HG02571 (cell line): Measurements from ENCODE around the gene LINGO1.

Experiments used
- ATAC-seq: cut with Tn5 transposase; IDR thresholded peaks from one replicate; pipeline ENCODE4 v1.9.1; 2021; ENCODE audit warnings: mild to moderate bottlenecking, moderate library complexity; ENCODE audit not compliant: unreplicated experiment

Gene LINGO1

GRCh38 chr15:77598644-77599043 lies 34.1 kb downstream of the LINGO1 start:
- ATAC-seq = no peak

- ATAC-seq = no peak
Observed at GRCh38 chr15:77597804-77598453, 34.8 kb downstream of the LINGO1 start.

- ATAC-seq = no peak
Observed at GRCh38 chr15:77596821-77597803, 35.6 kb downstream of the LINGO1 start.

- ATAC-seq = no peak
Observed at GRCh38 chr15:77595231-77595630, 37.5 kb downstream of the LINGO1 start.

GRCh38 chr15:77592758-77593157 lies 40.0 kb downstream of the LINGO1 start:
- no peak for ATAC-seq

- no peak for ATAC-seq
Observed at GRCh38 chr15:77591968-77592613, 40.6 kb downstream of the LINGO1 start.

- no peak for ATAC-seq
Observed at GRCh38 chr15:77589839-77590238, 42.9 kb downstream of the LINGO1 start.

- no peak for ATAC-seq
Observed at GRCh38 chr15:77588126-77588525, 44.6 kb downstream of the LINGO1 start.

GRCh38 chr15:77584691-77585090 lies 48.0 kb downstream of the LINGO1 start:
- no peak for ATAC-seq

- no peak for ATAC-seq
Observed at GRCh38 chr15:77584201-77584600, 48.5 kb downstream of the LINGO1 start.

GRCh38 chr15:77582763-77583162 lies 49.9 kb downstream of the LINGO1 start:
- no peak for ATAC-seq

GRCh38 chr15:77581896-77582569 lies 50.7 kb downstream of the LINGO1 start:
- ATAC-seq = no peak

- no peak for ATAC-seq
Observed at GRCh38 chr15:77580996-77581682, 51.6 kb downstream of the LINGO1 start.

- ATAC-seq = no peak
Observed at GRCh38 chr15:77579498-77580188, 53.1 kb downstream of the LINGO1 start.

GRCh38 chr15:77578641-77579372 lies 53.9 kb downstream of the LINGO1 start:
- no peak for ATAC-seq

GRCh38 chr15:77577366-77577950 lies 55.3 kb downstream of the LINGO1 start:
- no peak for ATAC-seq

- no peak for ATAC-seq
Observed at GRCh38 chr15:77576538-77576937, 56.2 kb downstream of the LINGO1 start.

GRCh38 chr15:77575203-77575934 lies 57.3 kb downstream of the LINGO1 start:
- no peak for ATAC-seq
